Measurements from ENCODE around the gene SPRED1.

The SPRED1 gene

DNA sequence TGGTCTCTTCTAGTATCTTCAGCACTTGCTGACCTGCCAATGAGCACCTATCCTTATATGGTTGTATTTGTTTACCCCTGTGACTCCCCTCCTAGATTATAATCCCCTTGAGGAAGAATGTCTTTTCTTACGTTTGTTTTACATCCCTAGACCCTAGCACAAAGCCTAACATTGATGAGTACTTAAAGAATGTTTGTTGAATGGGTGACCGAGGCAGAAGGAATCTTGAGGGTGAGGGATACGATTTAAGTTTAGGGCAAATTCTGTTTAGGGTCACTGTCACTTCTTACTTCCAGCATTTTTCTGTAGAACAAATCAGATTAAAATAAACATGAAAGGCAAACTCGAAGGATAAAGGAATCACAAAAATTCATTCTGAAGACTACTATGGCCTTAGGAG is 120.4 kb downstream of the SPRED1 start:
- TF ChIP-seq, protein P1, sequence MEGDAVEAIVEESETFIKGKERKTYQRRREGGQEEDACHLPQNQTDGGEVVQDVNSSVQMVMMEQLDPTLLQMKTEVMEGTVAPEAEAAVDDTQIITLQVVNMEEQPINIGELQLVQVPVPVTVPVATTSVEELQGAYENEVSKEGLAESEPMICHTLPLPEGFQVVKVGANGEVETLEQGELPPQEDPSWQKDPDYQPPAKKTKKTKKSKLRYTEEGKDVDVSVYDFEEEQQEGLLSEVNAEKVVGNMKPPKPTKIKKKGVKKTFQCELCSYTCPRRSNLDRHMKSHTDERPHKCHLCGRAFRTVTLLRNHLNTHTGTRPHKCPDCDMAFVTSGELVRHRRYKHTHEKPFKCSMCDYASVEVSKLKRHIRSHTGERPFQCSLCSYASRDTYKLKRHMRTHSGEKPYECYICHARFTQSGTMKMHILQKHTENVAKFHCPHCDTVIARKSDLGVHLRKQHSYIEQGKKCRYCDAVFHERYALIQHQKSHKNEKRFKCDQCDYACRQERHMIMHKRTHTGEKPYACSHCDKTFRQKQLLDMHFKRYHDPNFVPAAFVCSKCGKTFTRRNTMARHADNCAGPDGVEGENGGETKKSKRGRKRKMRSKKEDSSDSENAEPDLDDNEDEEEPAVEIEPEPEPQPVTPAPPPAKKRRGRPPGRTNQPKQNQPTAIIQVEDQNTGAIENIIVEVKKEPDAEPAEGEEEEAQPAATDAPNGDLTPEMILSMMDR (conservative IDR thresholded peaks at IDR 0.05; ENCODE audit: low read depth): no peak
- H3K27ac ChIP-seq: no peak overlapping the region
- ChIA-PET CTCF (no interaction called here), POLR2A (ENCODE audit: low non-redundant PET) (no interaction called here)
- no peak for DNase-seq (ENCODE audit: low spot score)

DNA sequence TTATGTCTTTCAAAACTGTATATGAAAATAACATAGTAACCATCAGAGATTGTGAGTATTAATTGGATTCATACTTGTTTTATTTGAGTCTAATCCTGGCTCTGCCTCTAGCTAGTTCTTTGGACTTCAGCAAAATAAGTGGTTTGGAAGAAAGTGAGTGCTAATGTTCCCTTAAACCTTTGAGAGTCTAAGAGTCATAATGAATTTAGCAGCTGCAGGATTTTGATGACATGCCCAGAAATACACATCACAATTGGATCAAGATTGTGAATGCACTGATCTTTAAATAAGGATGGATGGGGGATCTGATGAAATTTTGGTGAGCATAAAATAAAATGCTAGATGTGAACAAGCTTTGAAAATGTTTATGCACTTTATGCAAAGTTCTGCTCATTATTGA is 121.4 kb downstream of the SPRED1 start:
- POLR2A ChIA-PET (ENCODE audit: low non-redundant PET): no interaction called here
- CTCF ChIA-PET: interaction anchor here (1.1 kb wide), 1 partner anchor 378 kb away, joined by 3 read pairs; no protein-coding TSS in a partner anchor

DNA sequence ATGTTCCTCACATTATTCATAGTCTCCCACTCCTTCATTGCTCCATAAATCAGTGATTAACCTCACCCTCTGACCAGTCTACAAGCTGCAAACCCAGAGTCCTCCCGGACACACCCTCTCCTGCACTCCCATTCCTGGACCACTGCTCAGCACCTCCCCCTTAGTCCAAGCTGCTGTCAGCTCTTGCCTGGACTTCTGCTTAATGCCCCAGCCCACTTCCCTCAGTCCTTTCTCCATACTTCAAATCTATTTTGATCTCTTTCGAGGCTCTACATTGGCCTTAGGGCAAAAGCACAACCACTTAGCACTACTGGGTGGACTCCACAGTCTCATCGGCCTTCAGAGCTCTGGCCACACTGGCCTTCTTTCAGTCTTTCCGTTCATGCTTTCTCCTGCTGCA is 121.9 kb downstream of the SPRED1 start:
- POLR2A ChIA-PET (ENCODE audit: low non-redundant PET): no interaction called here
- no peak overlapping the region for H3K27ac ChIP-seq
- DNase-seq (ENCODE audit: low spot score): no peak
- TF ChIP-seq, protein P1 (conservative IDR thresholded peaks at IDR 0.05; ENCODE audit: low read depth): no peak
- CTCF ChIA-PET: interaction anchor here (0.8 to 1.1 kb wide), 2 partner anchors 192 to 379 kb away, joined by 3 read pairs; no protein-coding TSS in a partner anchor

More for the DNA sequence above, 121.4 kb downstream of the SPRED1 start:
- H3K27ac ChIP-seq: no peak overlapping the region
- no peak for DNase-seq (ENCODE audit: low spot score)
- TF ChIP-seq, protein P1 (conservative IDR thresholded peaks at IDR 0.05; ENCODE audit: low read depth): no peak

DNA sequence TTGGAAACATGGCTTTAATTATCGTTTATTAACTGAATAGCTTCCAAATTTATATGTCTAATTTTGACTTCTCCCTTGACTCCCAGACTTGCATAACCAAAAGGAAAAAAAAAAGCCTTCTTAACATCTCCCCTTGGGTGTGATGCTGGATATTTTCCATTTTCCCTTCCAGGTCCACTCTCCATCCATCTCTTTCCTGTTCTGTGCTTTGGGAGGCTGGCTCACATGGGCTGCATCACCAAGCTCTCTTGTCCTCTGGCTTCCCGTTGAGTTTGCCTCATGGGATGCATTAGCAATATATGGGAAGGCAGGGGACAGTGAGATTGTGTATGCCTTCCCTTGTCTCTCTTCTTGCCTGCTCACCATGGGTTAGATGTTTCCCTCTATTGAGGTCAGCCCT is 123.4 kb downstream of the SPRED1 start:
- CTCF ChIA-PET: no interaction called here
- POLR2A ChIA-PET (ENCODE audit: low non-redundant PET): no interaction called here
- H3K27ac ChIP-seq: no peak overlapping the region
- no peak for DNase-seq (ENCODE audit: low spot score)
- TF ChIP-seq, protein P1 (conservative IDR thresholded peaks at IDR 0.05; ENCODE audit: low read depth): no peak

DNA sequence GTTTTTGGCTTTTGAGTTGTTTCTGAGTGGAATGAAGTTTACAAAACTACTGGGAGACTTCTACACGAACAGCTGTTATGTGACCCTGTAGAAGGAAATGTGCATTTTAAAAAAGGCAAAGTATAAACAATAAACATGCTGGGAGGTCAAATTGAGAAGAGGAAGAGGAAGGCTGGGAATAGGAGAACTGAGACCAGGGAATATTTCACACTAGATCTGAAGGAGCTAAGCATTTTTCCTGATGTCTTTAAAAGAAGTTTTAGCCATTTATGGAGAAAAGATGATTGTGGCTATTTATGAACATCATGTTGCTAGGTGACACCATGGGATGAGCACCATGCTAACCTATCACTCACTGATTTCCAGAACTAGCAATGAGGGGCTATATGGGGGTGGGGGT is 125.0 kb downstream of the SPRED1 start:
- H3K27ac ChIP-seq: no peak overlapping the region
- ChIA-PET POLR2A (ENCODE audit: low non-redundant PET) (no interaction called here), CTCF (no interaction called here)
- DNase-seq (ENCODE audit: low spot score): no peak
- TF ChIP-seq, protein P1 (conservative IDR thresholded peaks at IDR 0.05; ENCODE audit: low read depth): no peak

DNA sequence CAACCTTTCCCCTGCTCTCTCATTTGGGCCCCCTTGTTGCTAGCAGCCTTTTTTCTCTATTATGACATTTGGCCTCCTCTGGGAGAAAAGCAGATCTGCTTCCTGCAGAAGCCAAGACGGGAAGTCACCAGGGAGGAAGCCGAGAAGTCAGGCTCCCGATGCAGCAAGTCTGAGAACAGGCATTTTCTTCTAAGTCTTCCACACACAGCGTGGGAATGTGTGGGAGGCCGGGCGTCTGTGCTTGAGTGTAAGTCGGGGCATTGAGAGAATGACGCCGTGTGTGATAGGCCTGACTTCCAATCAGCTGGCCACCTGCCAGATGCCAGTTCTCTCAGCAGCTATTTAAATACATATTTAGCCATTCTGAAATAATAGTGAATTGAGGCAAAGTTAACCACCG is 125.5 kb downstream of the SPRED1 start:
- POLR2A ChIA-PET (ENCODE audit: low non-redundant PET): no interaction called here
- no peak overlapping the region for H3K27ac ChIP-seq
- no peak for DNase-seq (ENCODE audit: low spot score)
- TF ChIP-seq, protein P1 (conservative IDR thresholded peaks at IDR 0.05; ENCODE audit: low read depth): no peak
- CTCF ChIA-PET: no interaction called here

Measured in RWPE1 (cell line).